ENCODE data around the gene INSIG2.

Gene INSIG2

GRCh38 chr2:118088051-118089024, at the start of gene INSIG2:
Gene INSIG2 (plus strand): TSS chr2:118088471. CDS start chr2:118096557, 8,086 bp downstream.
- DNase-seq: peak; percentile 93

GRCh38 chr2:118040891-118041290, 47.4 kb upstream of the INSIG2 start:
- no peak for DNase-seq

GRCh38 chr2:118044103-118044716, 44.1 kb upstream of the INSIG2 start:
- DNase-seq: no peak

- no peak for DNase-seq
These were observed 43.4 kb upstream of the INSIG2 start for GRCh38 chr2:118044854-118045253.

GRCh38 chr2:118045286-118045685, 43.0 kb upstream of the INSIG2 start:
- DNase-seq: no peak

GRCh38 chr2:118046634-118047210, 41.5 kb upstream of the INSIG2 start:
- DNase-seq: no peak

- DNase-seq: no peak
These were observed 40.9 kb upstream of the INSIG2 start for GRCh38 chr2:118047380-118047826.

GRCh38 chr2:118048401-118048800, 39.9 kb upstream of the INSIG2 start:
- no peak for DNase-seq

GRCh38 chr2:118049140-118049815, 39.0 kb upstream of the INSIG2 start:
- DNase-seq: no peak

GRCh38 chr2:118049816-118050140, 38.5 kb upstream of the INSIG2 start:
- DNase-seq: no peak

- DNase-seq: no peak
These were observed 37.9 kb upstream of the INSIG2 start for GRCh38 chr2:118050386-118050785.

GRCh38 chr2:118050974-118051373, 37.3 kb upstream of the INSIG2 start:
- no peak for DNase-seq

GRCh38 chr2:118051826-118052358, 36.4 kb upstream of the INSIG2 start:
- no peak for DNase-seq

GRCh38 chr2:118052474-118052873, 35.8 kb upstream of the INSIG2 start:
- DNase-seq: no peak

GRCh38 chr2:118053681-118054080, 34.6 kb upstream of the INSIG2 start:
- no peak for DNase-seq

- DNase-seq: no peak
These were observed 33.9 kb upstream of the INSIG2 start for GRCh38 chr2:118054213-118055008.

- DNase-seq: no peak
These were observed 32.6 kb upstream of the INSIG2 start for GRCh38 chr2:118055512-118056164.

GRCh38 chr2:118056165-118056534, 32.1 kb upstream of the INSIG2 start:
- no peak for DNase-seq

GRCh38 chr2:118056801-118057200, 31.5 kb upstream of the INSIG2 start:
- DNase-seq: no peak

GRCh38 chr2:118058951-118059350, 29.3 kb upstream of the INSIG2 start:
- no peak for DNase-seq

- no peak for DNase-seq
These were observed 28.3 kb upstream of the INSIG2 start for GRCh38 chr2:118059919-118060478.

Measured in activated CD4-positive, alpha-beta T cell treated with anti-CD3 and anti-CD28 coated beads for 48 hours (primary cell).